ENCODE measurements around the gene TMEM132C.
A peak's percentile ranks its signal among the peaks of the same experiment; 100 is the strongest.

Gene TMEM132C

DNA sequence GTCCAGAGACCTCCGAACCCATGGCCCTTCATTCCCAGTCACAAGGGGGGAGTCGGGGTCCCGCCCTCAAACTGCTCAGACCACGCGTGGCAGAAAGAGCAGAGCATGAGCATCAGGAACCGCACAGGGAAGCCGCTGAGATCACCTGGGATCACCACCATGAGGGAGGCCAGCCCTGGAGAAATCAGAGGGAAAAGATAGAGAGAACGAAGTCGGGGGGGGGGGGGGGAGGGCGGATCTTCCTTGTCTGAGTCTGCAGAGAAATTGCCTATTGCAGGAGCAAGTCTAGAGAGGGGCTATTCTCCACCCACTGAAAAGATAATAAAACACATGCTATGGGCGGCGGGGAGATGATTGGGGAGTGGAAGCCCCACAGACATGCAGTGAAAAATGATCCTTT is 884 bp upstream of the TMEM132C start:
- peaks cover 11 to 76% (median 36%) of the 10 kb centered on the region in 5 experiments for H3K27me3 ChIP-seq (replicated peaks in 2 of 5; ENCODE audit: control insufficient read depth in 4 of 5, insufficient read depth in 5 of 5, low read length in 4 of 5)
- WGBS (ENCODE audit: insufficient coverage): 7% methylated on average over 9 of the region's 12 CpGs
- DNase-seq: no peak
- H3K36me3 ChIP-seq (ENCODE audit: control insufficient read depth in 4 of 4, insufficient read depth in 4 of 4, low read length in 3 of 4): no peaks in the 10 kb centered on the region
- ChIA-PET POLR2A (no interaction called here), CTCF (no interaction called here)
- H3K27ac ChIP-seq (ENCODE audit: insufficient read depth in 1 of 2, low read depth in 1 of 2, low read length in 2 of 2, poor library complexity in 1 of 2, severe bottlenecking in 2 of 2): no peak overlapping the region
- peaks cover 0 to 7% (median 5%) of the 10 kb centered on the region in 5 experiments for H3K9me3 ChIP-seq (ENCODE audit: control extremely low read depth in 1 of 5, control insufficient read depth in 4 of 5, insufficient read depth in 2 of 5, low read depth in 1 of 5, low read length in 4 of 5)
- peaks cover 0 to 2% (median 0%) of the 10 kb centered on the region in 4 experiments for H3K4me1 ChIP-seq (ENCODE audit: control extremely low read depth in 1 of 4, control insufficient read depth in 4 of 4, insufficient read depth in 4 of 4, low read length in 3 of 4)
- no peak overlapping the region for H3K4me3 ChIP-seq (ENCODE audit: control insufficient read depth in 1 of 7, extremely low read depth in 1 of 7, insufficient read depth in 4 of 7, low read depth in 2 of 7, low read length in 6 of 7)

DNA sequence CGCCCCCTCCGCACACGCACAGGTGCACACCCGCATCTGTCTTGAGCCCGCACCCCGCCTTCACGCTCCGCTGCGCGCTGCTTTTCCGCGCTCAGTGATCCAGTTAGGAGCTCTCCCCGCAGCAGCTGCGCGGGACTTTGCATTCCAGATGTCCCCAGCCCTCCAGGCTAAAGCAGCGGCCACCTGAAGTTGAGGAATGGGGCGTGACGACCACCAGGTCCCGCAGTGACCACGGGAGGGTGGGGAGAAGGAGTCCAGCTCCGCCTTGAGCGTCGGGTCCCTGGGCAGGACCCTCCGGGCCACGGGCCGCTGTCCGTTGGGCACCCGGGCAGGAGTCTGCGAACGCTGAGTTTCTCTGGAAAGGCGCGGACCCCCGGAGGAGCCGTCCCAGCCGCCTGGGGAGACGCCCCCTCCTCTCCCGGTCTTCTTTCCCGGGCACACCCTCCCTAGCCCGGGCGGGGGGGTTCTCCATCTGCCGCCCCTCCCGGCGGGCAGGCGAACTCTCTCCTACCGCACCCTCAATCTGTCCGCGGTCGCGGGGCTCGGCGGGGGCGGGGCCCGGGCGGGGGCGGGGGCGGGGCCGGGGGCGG is 334 bp upstream of the TMEM132C start:
- H3K27me3 ChIP-seq (replicated peaks in 2 of 5; ENCODE audit: control insufficient read depth in 4 of 5, insufficient read depth in 5 of 5, low read length in 4 of 5): peaks cover 11 to 76% (median 39%) of the 10 kb centered on the region in 5 experiments
- DNase-seq: no peak
- CTCF ChIA-PET: no interaction called here

DNA sequence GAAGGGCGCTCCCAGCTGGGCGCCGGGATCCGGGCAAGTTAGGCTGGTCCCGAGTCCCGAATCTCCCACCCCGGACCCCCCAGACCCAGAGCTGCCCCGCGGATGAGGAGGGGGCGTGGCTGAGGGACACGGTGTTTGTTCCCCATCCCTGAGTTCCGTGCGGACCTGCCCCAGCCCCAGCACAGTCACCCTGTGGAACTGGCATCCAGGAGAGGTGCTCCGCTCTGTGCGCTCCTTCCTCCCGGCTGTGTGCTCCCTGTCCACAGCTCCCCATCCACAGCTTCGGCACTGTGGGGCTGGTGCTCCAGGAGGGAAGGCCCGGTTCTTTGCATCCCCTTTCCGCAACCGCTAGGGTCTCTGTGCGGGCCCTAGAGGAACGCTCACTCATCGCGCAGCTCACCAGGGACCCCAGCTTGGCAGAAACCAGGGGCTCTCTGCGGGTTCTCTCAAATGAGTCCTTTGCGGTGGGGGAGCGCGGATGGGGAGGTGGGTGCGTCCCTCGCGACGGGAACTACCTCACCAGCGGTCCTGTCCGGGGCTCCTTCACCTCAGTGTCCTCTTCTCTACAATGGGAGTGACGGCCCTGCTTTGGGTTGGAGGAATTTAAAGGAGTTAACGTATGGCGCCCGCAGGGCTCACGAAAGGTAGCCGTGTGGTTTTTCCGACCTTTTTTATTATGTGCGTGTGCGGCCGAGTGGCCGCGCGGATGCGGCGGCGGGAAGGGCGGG is 845 bp downstream of the TMEM132C start:
- WGBS (ENCODE audit: insufficient coverage): 4% methylated on average over 33 of the region's 51 CpGs
- no peak for DNase-seq
- H3K27ac ChIP-seq (ENCODE audit: insufficient read depth in 1 of 2, low read depth in 1 of 2, low read length in 2 of 2, poor library complexity in 1 of 2, severe bottlenecking in 2 of 2): no peak overlapping the region
- peak overlapping the region in 2 of 7 experiments; percentile 10 to 32 for H3K4me3 ChIP-seq (ENCODE audit: control insufficient read depth in 1 of 7, extremely low read depth in 1 of 7, insufficient read depth in 4 of 7, low read depth in 2 of 7, low read length in 6 of 7)
- peaks cover 11 to 76% (median 37%) of the 10 kb centered on the region in 5 experiments for H3K27me3 ChIP-seq (replicated peaks in 2 of 5; ENCODE audit: control insufficient read depth in 4 of 5, insufficient read depth in 5 of 5, low read length in 4 of 5)
- ChIA-PET POLR2A (interaction anchor here (0.6 kb wide), 1 partner anchor 190 kb away, joined by 3 read pairs; no protein-coding TSS in a partner anchor), CTCF (interaction anchor here (1.7 kb wide), 1 partner anchor 9 kb away, joined by 5 read pairs; no protein-coding TSS in a partner anchor)
- no peaks in the 10 kb centered on the region for H3K36me3 ChIP-seq (ENCODE audit: control insufficient read depth in 4 of 4, insufficient read depth in 4 of 4, low read length in 3 of 4)
- peaks cover 0 to 7% (median 5%) of the 10 kb centered on the region in 5 experiments for H3K9me3 ChIP-seq (ENCODE audit: control extremely low read depth in 1 of 5, control insufficient read depth in 4 of 5, insufficient read depth in 2 of 5, low read depth in 1 of 5, low read length in 4 of 5)
- H3K4me1 ChIP-seq (ENCODE audit: control extremely low read depth in 1 of 4, control insufficient read depth in 4 of 4, insufficient read depth in 4 of 4, low read length in 3 of 4): peaks cover 0 to 2% (median 0%) of the 10 kb centered on the region in 4 experiments

More for the DNA sequence above, 334 bp upstream of the TMEM132C start:
- no peak overlapping the region for H3K27ac ChIP-seq (ENCODE audit: insufficient read depth in 1 of 2, low read depth in 1 of 2, low read length in 2 of 2, poor library complexity in 1 of 2, severe bottlenecking in 2 of 2)
- H3K36me3 ChIP-seq (ENCODE audit: control insufficient read depth in 4 of 4, insufficient read depth in 4 of 4, low read length in 3 of 4): no peaks in the 10 kb centered on the region
- POLR2A ChIA-PET: no interaction called here
- H3K9me3 ChIP-seq (ENCODE audit: control extremely low read depth in 1 of 5, control insufficient read depth in 4 of 5, insufficient read depth in 2 of 5, low read depth in 1 of 5, low read length in 4 of 5): peaks cover 0 to 7% (median 5%) of the 10 kb centered on the region in 5 experiments
- WGBS (ENCODE audit: insufficient coverage): 5% methylated on average over 33 of the region's 58 CpGs
- H3K4me1 ChIP-seq (ENCODE audit: control extremely low read depth in 1 of 4, control insufficient read depth in 4 of 4, insufficient read depth in 4 of 4, low read length in 3 of 4): peaks cover 0 to 2% (median 0%) of the 10 kb centered on the region in 4 experiments
- no peak overlapping the region for H3K4me3 ChIP-seq (ENCODE audit: control insufficient read depth in 1 of 7, extremely low read depth in 1 of 7, insufficient read depth in 4 of 7, low read depth in 2 of 7, low read length in 6 of 7)

DNA sequence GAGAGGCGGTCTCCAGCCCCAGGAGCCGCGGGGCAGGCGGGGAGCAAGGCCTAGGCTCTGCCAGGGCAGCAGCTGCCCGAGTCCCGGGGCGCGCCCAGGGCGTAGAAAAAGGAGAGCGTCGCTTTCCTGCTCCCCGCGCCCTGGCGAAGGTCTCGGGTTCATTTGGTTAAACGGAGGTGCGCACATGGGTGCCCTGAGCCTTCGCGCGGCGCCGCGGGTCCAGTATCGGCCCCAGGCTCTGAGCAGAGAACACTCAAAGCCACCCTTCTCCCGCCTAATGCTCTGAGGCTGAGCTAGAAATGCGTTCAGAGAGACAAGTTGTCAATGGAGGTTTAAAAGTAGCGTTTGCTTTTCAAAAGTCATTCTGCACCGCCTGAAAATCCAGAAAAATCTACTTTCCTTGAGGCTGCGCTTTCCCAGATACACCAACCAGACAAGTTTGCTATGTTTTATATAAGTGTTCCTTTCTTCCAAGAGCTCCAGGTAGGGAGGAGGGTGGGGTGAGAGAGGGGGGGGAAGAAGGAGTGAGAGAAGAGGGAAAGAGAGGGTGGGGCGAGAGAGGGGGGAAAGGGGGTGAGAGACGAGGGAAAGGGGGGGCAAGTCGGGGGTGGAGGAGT is 1.5 kb downstream of the TMEM132C start:
- ChIA-PET POLR2A (no interaction called here), CTCF (interaction anchor here (1.7 kb wide), 1 partner anchor 10 kb away, joined by 5 read pairs; no protein-coding TSS in a partner anchor)
- Histone ChIP-seq H3K36me3 (ENCODE audit: control insufficient read depth in 4 of 4, insufficient read depth in 4 of 4, low read length in 3 of 4) (no peaks in the 10 kb centered on the region), H3K4me1 (ENCODE audit: control extremely low read depth in 1 of 4, control insufficient read depth in 4 of 4, insufficient read depth in 4 of 4, low read length in 3 of 4) (peaks cover 0 to 2% (median 0%) of the 10 kb centered on the region in 4 experiments), H3K27me3 (replicated peaks in 2 of 5; ENCODE audit: control insufficient read depth in 4 of 5, insufficient read depth in 5 of 5, low read length in 4 of 5) (peaks cover 11 to 72% (median 33%) of the 10 kb centered on the region in 5 experiments), H3K27ac (ENCODE audit: insufficient read depth in 1 of 2, low read depth in 1 of 2, low read length in 2 of 2, poor library complexity in 1 of 2, severe bottlenecking in 2 of 2) (no peak overlapping the region), H3K9me3 (ENCODE audit: control extremely low read depth in 1 of 5, control insufficient read depth in 4 of 5, insufficient read depth in 2 of 5, low read depth in 1 of 5, low read length in 4 of 5) (peaks cover 0 to 7% (median 5%) of the 10 kb centered on the region in 5 experiments), H3K4me3 (ENCODE audit: control insufficient read depth in 1 of 7, extremely low read depth in 1 of 7, insufficient read depth in 4 of 7, low read depth in 2 of 7, low read length in 6 of 7) (no peak overlapping the region)
- 1% methylated on average over 26 of the region's 32 CpGs for WGBS (ENCODE audit: insufficient coverage)
- no peak for DNase-seq

DNA sequence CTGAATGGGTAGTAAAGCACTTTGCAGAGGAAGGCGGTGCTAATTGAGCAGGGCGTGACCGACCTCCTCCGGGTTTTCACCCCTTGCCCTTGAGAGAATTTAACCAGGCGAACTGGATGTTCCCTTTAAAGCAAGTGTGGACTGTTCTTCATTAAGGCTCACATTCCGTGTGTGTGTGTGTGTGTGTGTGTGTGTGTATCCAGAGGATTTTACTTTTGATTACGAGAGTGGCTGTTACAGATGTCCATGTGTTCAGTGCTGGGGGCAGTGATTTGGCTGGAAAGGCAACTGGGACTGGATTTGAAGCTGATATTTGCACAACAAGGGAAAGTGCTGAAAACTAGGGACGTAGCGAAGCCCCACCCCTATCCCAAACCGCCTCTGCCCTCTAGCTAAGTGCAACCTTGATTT is 2.2 kb downstream of the TMEM132C start:
- WGBS (ENCODE audit: insufficient coverage): 19% methylated on average over 3 of the region's 10 CpGs
- Histone ChIP-seq H3K9me3 (ENCODE audit: control extremely low read depth in 1 of 5, control insufficient read depth in 4 of 5, insufficient read depth in 2 of 5, low read depth in 1 of 5, low read length in 4 of 5) (peaks cover 0 to 5% (median 3%) of the 10 kb centered on the region in 5 experiments), H3K27ac (ENCODE audit: insufficient read depth in 1 of 2, low read depth in 1 of 2, low read length in 2 of 2, poor library complexity in 1 of 2, severe bottlenecking in 2 of 2) (no peak overlapping the region), H3K36me3 (ENCODE audit: control insufficient read depth in 4 of 4, insufficient read depth in 4 of 4, low read length in 3 of 4) (no peaks in the 10 kb centered on the region), H3K27me3 (replicated peaks in 2 of 5; ENCODE audit: control insufficient read depth in 4 of 5, insufficient read depth in 5 of 5, low read length in 4 of 5) (peaks cover 7 to 65% (median 32%) of the 10 kb centered on the region in 5 experiments), H3K4me3 (ENCODE audit: control insufficient read depth in 1 of 7, extremely low read depth in 1 of 7, insufficient read depth in 4 of 7, low read depth in 2 of 7, low read length in 6 of 7) (no peak overlapping the region), H3K4me1 (ENCODE audit: control extremely low read depth in 1 of 4, control insufficient read depth in 4 of 4, insufficient read depth in 4 of 4, low read length in 3 of 4) (peaks cover 0 to 2% (median 0%) of the 10 kb centered on the region in 4 experiments)
- CTCF ChIA-PET: no interaction called here
- DNase-seq: no peak
- POLR2A ChIA-PET: no interaction called here

DNA sequence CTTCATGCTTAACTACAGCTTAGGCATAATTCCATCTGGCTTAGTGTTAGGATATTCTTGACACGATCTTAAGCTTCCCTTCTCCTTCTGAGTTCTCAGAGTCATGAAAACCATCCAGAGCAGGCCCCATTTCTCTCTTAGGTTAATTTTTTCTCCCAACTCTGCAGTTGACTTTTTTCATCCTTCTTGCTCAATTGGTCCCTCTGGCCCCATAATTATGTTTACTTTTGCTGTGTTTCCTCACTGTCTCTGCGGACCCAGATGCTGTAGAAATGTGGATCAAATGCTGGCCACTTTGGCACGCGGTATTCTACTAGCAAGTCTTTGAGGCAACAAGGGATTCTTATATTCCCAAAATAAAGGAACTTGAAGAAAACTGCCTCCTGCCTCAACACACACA is 9.5 kb downstream of the TMEM132C start:
- Histone ChIP-seq H3K4me3 (ENCODE audit: control insufficient read depth in 1 of 7, extremely low read depth in 1 of 7, insufficient read depth in 4 of 7, low read depth in 2 of 7, low read length in 6 of 7) (no peak overlapping the region), H3K9me3 (ENCODE audit: control extremely low read depth in 1 of 5, control insufficient read depth in 4 of 5, insufficient read depth in 2 of 5, low read depth in 1 of 5, low read length in 4 of 5) (peaks cover 0 to 6% (median 0%) of the 10 kb centered on the region in 5 experiments), H3K27ac (ENCODE audit: insufficient read depth in 1 of 2, low read depth in 1 of 2, low read length in 2 of 2, poor library complexity in 1 of 2, severe bottlenecking in 2 of 2) (no peak overlapping the region), H3K36me3 (ENCODE audit: control insufficient read depth in 4 of 4, insufficient read depth in 4 of 4, low read length in 3 of 4) (no peaks in the 10 kb centered on the region), H3K27me3 (replicated peaks in 2 of 5; ENCODE audit: control insufficient read depth in 4 of 5, insufficient read depth in 5 of 5, low read length in 4 of 5) (peaks cover 0 to 2% (median 0%) of the 10 kb centered on the region in 5 experiments), H3K4me1 (ENCODE audit: control extremely low read depth in 1 of 4, control insufficient read depth in 4 of 4, insufficient read depth in 4 of 4, low read length in 3 of 4) (no peaks in the 10 kb centered on the region)
- POLR2A ChIA-PET: no interaction called here
- CTCF ChIA-PET: no interaction called here
- DNase-seq: no peak
- 100% methylated on average over 3 of the region's 4 CpGs for WGBS (ENCODE audit: insufficient coverage)
